Vagina (tissue), 2 donors: ENCODE measurements around the gene ACR.

Experiments used
- CTCF ChIP-seq, 3 experiments: fragments of 450-650 bp in 2 of 3; fragments of 200-600 bp in 1 of 3; sonication (generic) in 1 of 3; IDR thresholded peaks; one replicate each; pipeline ENCODE4 v1.5.1; 2017 to 2019; ENCODE audit warnings: antibody characterized with exemption in 3 of 3, mild to moderate bottlenecking in 2 of 3, moderate library complexity in 2 of 3
- POLR2A ChIP-seq, 2 donors: fragments of 450-650 bp; IDR thresholded peaks; one replicate each; pipeline ENCODE4 v1.6.1; 2017; ENCODE audit warnings: antibody characterized with exemption in 2 of 2, mild to moderate bottlenecking in 2 of 2, moderate library complexity in 2 of 2

DNA sequence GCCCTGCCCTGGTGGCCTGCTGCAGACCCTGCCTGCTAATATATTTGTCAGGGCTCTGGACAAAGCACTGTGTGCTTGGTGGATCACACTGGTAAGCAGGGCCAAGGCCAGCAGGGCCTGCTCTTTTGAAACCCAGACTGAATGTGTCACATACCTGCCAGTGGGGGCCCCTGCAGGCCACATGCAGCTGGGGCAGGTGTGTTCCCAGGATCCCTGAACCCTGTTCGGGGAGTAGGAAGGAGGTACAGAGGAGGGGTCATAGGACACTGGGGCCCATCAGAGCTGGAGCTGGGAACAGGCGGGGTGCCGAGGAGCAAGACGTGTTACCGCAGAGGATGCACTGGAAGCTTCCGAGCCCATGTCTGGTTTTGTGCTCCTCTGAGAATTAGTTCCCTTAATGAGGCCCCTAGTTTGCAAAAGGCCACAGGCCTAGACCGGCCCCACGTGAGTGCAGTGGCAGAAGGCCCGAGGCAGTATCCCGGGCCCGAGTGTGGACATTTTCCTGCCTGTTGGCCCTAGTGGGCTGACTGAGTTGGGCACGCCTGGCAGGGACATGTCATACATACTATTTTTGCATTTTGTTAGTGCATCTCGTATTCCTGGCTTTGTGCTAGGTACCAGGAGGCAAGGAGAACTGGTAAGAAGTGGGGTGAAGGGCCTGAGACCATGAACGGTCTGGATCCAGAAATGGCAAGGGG lies 11.2 kb upstream of the ACR start:
- TF ChIP-seq CTCF (IDR thresholded peaks at IDR 0.05) (no peak), POLR2A (IDR thresholded peaks at IDR 0.05) (no peak)
